ENCODE measurements around the gene SYNE1. TPM values are rescaled to one million over a fixed set of nuclear protein-coding genes. Genes with fewer than 3 reads are reported as not detected.

The SYNE1 gene
- polyA plus RNA-seq, 6 donors from 2014 or later = 24.1 to 50.3 (median 30.9) TPM

DNA sequence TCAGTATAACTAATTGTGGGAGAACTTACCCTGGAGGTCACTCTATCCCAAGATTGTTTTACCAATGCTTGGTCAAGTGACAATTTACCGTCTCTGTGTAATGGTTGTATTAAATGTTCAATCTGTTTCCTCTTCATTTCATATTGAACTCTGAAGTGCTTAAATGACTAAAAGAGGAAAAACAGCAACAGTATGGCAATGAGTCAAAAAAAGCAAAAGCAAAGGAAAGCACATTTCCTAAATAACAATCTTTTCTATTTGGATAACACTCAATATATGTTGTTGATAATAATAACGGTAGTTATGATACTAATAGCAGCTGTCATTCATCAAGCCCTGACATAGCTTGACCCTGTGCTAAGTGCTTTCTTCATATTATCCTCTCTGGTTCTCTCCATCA is 152.4 kb downstream of the SYNE1 start:
- H3K4me3 Mint-ChIP-seq = no peak overlapping the region
- no peaks in the 10 kb centered on the region for H3K36me3 Mint-ChIP-seq
- no peak overlapping the region for H3K27ac Mint-ChIP-seq
- no peak for ATAC-seq (ENCODE audit: low read depth in 2 of 2)
- DNase-seq = no peak
- no peaks in the 10 kb centered on the region for H3K4me1 Mint-ChIP-seq
- H3K27me3 Mint-ChIP-seq = peaks cover 0 to 4% (median 0%) of the 10 kb centered on the region in 3 donors
- no peaks in the 10 kb centered on the region for H3K9me3 Mint-ChIP-seq

DNA sequence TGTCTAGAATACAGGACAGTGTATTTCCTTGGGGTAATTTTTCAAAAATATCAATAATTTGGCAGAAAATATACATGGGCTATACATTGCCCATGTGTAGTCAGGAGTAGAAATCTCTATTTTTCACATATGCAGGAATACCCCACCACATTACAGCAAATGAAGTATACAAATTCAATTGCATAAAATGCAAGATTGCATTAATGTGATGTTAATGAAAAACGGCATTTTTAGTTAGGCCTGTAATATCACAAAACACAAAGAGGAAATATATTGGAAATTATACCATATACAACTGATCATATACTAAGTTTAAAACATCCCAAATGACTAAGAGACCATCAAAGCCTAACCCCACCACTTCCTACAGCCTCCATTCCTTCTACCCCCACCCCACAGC is 154.9 kb downstream of the SYNE1 start:
- Mint-ChIP-seq H3K27ac (no peak overlapping the region), H3K4me1 (no peaks in the 10 kb centered on the region), H3K9me3 (no peaks in the 10 kb centered on the region), H3K36me3 (no peaks in the 10 kb centered on the region), H3K27me3 (peaks cover 0 to 4% (median 0%) of the 10 kb centered on the region in 3 donors), H3K4me3 (no peak overlapping the region)
- DNase-seq (no peak), ATAC-seq (ENCODE audit: low read depth in 2 of 2) (no peak)

DNA sequence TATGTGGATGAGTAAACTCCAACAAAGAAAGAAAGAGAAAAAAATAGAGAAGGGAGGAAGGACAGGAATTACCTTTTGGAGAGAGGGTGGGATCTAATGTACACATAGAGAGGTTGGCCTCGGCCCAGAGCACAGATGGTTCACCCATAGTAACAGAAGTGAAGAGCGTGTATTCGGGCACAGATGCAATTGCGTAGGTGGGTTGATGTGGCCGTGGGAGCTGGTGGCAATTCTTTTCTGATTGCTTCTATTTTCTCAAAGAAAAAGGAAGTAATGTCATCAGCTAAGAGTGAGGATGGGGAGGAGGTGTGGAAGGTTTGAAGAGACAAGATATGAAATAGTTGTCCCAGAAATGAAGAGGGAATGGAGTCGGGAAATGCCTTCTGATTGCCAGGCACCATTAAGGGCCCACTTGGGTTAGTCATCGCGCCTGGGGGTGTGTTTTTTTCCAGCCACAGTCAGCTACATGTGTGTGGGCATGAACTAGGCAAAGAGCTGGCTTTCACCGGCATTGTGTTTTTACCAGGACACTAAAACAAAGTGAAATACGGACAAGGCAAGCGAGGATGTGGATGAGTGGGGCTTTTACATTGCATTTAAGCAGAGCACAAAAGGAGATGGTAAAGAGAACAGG is 158.7 kb downstream of the SYNE1 start:
- H3K27me3 Mint-ChIP-seq = no peaks in the 10 kb centered on the region
- no peaks in the 10 kb centered on the region for H3K4me1 Mint-ChIP-seq
- H3K9me3 Mint-ChIP-seq = peaks cover 0 to 4% (median 0%) of the 10 kb centered on the region in 7 donors
- no peak for DNase-seq
- H3K4me3 Mint-ChIP-seq = no peak overlapping the region
- no peak for ATAC-seq (ENCODE audit: low read depth in 2 of 2)
- H3K27ac Mint-ChIP-seq = no peak overlapping the region
- H3K36me3 Mint-ChIP-seq = no peaks in the 10 kb centered on the region

DNA sequence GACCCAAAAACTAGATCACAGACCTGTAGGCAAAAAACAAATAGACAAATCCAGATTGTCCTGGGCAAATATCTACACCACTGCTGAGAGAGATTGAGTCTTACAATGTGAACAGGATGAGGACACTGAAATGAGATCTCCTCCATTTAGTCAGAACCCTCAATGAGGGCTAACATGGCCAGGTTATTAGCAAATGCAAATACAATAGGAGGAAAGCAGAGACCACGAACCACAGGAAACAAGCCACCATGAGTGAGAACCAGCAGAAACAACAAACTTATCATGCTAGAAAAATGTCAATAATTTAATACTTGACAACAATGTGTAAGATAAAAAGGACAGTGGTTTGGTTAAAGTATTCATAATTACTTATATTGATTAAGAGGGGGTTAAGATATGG is 162.8 kb downstream of the SYNE1 start:
- no peaks in the 10 kb centered on the region for H3K4me1 Mint-ChIP-seq
- DNase-seq (no peak), ATAC-seq (ENCODE audit: low read depth in 2 of 2) (no peak)
- H3K36me3 Mint-ChIP-seq = no peaks in the 10 kb centered on the region
- H3K9me3 Mint-ChIP-seq = peaks cover 0 to 4% (median 0%) of the 10 kb centered on the region in 7 donors
- H3K27ac Mint-ChIP-seq = no peak overlapping the region
- no peak overlapping the region for H3K4me3 Mint-ChIP-seq
- H3K27me3 Mint-ChIP-seq = no peaks in the 10 kb centered on the region

DNA sequence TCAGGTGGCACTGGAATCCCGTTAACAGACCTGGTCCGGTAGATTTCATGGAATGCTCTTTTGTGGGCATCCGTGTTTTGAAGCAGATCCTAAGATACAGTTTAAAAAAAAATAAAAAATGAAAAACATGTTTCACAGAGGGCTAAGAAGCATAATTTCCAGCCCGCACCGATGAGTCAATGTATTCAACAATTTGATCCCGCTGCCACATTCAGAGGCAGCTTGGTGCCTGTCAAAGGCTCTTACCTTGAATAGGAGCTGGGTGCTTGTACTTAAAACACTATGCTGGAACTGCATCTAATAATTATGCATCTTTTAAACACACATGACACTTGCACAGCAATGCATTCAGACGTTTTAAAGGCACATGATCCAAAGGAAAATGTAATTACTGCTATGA is 164.8 kb downstream of the SYNE1 start:
- Mint-ChIP-seq H3K27me3 (no peaks in the 10 kb centered on the region), H3K4me3 (no peak overlapping the region), H3K36me3 (no peaks in the 10 kb centered on the region), H3K4me1 (no peaks in the 10 kb centered on the region), H3K27ac (no peak overlapping the region), H3K9me3 (peaks cover 0 to 4% (median 0%) of the 10 kb centered on the region in 7 donors)
- DNase-seq (no peak), ATAC-seq (ENCODE audit: low read depth in 2 of 2) (no peak)

DNA sequence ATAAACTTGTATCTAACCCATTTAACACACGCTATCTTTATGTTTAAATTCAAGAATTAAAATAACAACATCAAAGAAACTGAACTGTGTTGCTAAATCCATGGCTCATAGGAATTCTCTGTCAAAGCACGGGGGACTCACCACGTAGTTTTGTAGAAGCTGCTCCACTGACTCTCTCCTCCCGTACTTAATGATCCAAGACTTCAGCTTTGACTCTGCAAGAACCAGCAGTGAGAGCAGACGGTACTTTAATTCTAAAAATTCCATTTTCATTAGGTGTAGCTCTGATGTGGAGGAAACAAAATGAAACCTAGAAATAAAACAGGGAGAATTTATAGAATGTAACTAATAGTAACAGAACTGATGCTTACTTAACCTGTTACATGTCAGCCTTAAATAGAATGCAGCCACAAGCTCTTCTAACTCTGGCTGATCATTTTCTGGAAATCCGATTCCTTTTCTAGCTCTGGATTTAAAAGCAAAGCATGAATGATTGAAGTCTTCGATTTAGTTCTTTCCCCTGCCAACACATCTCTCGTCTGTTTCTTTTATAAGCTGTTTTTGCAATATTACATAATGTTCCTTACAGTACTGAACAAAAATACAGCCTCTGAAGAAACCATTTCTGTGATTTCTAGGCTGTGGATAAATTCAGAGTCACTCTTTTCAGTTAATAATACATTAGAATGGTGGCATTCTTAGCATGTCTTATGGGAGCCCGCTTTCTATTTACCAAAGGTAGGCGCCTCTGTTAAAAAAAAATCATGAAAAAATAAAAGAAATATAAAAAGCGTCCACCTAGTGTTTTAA is 165.5 kb downstream of the SYNE1 start:
- H3K9me3 Mint-ChIP-seq = peaks cover 0 to 4% (median 0%) of the 10 kb centered on the region in 7 donors
- H3K4me3 Mint-ChIP-seq = no peak overlapping the region

DNA sequence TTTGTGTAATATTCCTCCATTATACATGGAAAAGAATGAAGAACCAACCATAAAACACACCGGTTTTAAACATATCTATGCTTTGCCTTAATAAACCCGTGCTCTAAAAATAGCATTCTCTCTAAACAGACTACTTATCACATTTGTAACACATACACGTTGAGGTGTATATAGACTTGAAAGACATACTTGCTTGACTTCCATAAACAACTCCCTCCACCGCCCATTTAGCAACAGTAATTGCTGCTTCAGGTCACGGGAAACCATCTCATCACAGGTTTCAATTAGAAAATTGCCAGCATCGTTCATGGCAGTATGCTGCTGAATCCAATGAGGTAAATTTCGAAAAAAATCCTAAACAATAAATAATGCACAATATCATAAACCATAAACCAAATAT is 174.0 kb downstream of the SYNE1 start:
- Mint-ChIP-seq H3K27me3 (peaks cover 0 to 6% (median 5%) of the 10 kb centered on the region in 3 donors), H3K27ac (peak overlapping the region in 1 of 6 donors; percentile 22), H3K9me3 (peaks cover 0 to 1% (median 0%) of the 10 kb centered on the region in 7 donors), H3K36me3 (no peaks in the 10 kb centered on the region), H3K4me3 (no peak overlapping the region), H3K4me1 (no peaks in the 10 kb centered on the region)
- ATAC-seq (ENCODE audit: low read depth in 2 of 2) (no peak), DNase-seq (no peak)

More for the DNA sequence above, 165.5 kb downstream of the SYNE1 start:
- no peak for ATAC-seq (ENCODE audit: low read depth in 2 of 2)
- Mint-ChIP-seq H3K27me3 (no peaks in the 10 kb centered on the region), H3K36me3 (no peaks in the 10 kb centered on the region), H3K27ac (no peak overlapping the region), H3K4me1 (no peaks in the 10 kb centered on the region)
- DNase-seq = no peak

DNA sequence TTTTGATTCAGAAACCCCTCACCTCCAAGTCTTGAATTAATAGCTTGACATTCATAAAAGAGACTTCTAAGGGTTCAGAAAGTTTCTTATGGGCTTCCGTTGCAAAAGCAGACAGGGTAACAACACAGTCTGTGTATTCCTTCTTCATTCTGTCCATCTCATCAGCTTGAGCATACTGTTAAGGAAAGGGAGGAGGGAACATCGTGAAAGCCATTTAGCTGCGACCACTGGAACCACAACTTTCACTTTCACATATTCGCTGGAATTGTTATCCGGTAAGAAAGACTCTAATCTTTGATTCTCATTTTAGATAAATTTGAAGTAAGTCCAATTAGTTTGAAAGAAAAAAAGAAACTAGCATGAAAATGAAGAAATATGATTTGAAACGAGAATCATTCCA is 174.4 kb downstream of the SYNE1 start:
- H3K4me1 Mint-ChIP-seq = no peaks in the 10 kb centered on the region
- peaks cover 0 to 6% (median 5%) of the 10 kb centered on the region in 3 donors for H3K27me3 Mint-ChIP-seq
- no peaks in the 10 kb centered on the region for H3K36me3 Mint-ChIP-seq
- ATAC-seq (ENCODE audit: low read depth in 2 of 2) = no peak
- DNase-seq = no peak
- peak overlapping the region in 1 of 6 donors; percentile 22 for H3K27ac Mint-ChIP-seq
- peaks cover 0 to 1% (median 0%) of the 10 kb centered on the region in 7 donors for H3K9me3 Mint-ChIP-seq
- peak overlapping the region in 4 of 8 donors; percentile 12 to 37 (median 25) for H3K4me3 Mint-ChIP-seq

DNA sequence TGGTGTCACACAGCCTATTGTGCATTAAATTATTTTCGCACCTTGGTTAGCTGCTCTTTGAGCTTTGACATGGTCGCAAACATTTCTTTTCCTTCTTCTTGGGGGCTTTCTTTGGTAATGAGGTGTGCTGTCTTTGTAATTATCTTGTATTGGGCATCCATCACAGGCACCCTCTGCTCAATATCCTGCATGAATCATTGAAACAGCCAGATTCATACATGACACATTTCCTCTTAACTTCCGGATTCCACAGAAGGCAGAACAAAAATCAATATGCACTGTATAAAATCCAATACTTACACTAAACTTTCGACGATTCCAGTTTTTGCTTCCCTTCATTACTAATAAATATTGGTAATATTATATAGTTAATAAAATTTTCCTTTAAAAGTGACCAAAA is 175.6 kb downstream of the SYNE1 start:
- Mint-ChIP-seq H3K4me3 (no peak overlapping the region), H3K4me1 (no peaks in the 10 kb centered on the region), H3K27ac (no peak overlapping the region), H3K9me3 (peaks cover 0 to 1% (median 0%) of the 10 kb centered on the region in 7 donors), H3K36me3 (no peaks in the 10 kb centered on the region), H3K27me3 (peaks cover 0 to 6% (median 5%) of the 10 kb centered on the region in 3 donors)
- DNase-seq = no peak
- no peak for ATAC-seq (ENCODE audit: low read depth in 2 of 2)

DNA sequence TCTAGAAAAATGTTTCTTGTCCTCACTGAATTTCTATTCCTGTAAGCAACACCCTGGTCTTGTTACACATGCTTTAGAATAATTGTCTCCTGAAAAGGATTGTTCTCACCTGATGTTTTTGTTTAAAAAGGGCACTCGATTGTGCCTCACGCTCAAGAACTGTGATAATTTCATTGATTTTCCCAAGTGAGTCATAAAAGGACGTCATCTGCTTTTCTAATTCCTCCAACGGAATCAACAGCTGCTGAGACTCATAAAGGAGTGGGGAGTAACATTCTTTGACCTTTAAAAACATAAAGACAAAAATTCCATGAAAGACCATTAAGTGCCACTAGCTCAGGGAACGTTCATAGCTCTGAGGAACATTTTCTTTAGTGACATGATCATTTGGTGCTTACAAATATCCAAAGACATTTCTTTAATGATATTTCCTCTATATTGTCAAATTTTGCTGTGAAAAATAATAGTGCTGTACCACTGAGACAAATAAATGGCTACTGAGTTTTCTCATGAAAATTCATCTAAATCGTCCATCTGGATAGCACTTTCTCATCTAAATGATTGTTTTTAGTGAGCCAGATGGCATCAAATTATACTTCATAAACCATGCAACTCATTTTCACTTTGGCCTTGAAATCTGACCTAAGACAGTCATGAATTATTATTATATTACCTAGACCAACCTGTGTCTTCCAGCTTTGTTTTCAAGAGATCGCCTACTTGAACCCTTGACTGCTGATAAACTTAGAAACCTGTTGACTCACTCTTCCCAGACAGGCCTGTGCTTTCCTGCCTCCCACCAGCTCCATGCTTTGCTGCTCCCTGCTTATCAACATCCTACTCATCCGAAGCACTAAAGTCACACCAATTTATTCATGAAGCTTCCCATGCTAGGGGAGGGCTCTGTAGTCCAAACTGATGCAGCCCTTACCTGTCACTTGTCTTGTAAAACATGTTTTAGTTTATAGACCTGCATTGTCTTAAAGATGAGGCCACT is 178.2 kb downstream of the SYNE1 start:
- no peak overlapping the region for H3K27ac Mint-ChIP-seq
- ATAC-seq (ENCODE audit: low read depth in 2 of 2) = no peak

DNA sequence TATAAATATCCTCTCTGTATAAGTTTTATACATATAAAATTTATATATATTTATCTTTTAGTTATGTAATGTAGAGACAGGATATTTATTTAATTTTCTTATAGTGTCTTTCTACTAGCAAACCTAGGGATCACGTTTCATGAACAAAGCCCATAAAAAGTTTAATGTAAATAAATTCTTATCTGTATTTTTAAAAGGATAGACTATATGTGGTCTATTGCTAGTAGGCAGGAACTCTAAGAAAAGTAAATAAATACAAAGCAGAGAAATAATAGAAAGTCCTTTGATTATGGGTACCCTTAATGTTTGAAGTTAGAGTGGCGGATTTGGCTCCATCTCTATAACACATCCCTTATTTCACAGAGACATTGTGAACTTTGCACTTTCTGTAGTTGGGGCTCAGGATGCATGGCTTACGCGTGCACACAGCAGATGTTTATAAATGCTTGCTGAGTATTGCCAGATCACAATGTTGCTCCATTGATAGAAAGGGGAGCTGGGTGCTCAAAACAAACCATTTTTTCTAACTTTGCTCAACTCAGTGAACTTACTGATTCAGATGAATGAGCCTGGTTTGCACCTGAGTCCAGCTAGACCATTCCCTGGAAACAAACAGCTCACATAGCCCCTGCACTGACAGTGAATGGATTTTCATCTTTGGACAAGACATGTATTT is 179.1 kb downstream of the SYNE1 start:
- Mint-ChIP-seq H3K27ac (no peak overlapping the region), H3K27me3 (peaks cover 0 to 6% (median 5%) of the 10 kb centered on the region in 3 donors), H3K36me3 (no peaks in the 10 kb centered on the region), H3K9me3 (peaks cover 0 to 1% (median 0%) of the 10 kb centered on the region in 7 donors), H3K4me3 (no peak overlapping the region), H3K4me1 (no peaks in the 10 kb centered on the region)
- no peak for DNase-seq
- no peak for ATAC-seq (ENCODE audit: low read depth in 2 of 2)

More for the DNA sequence above, 178.2 kb downstream of the SYNE1 start:
- H3K4me1 Mint-ChIP-seq = no peaks in the 10 kb centered on the region
- DNase-seq = no peak
- no peak overlapping the region for H3K4me3 Mint-ChIP-seq
- H3K9me3 Mint-ChIP-seq = peaks cover 0 to 1% (median 0%) of the 10 kb centered on the region in 7 donors
- peaks cover 0 to 6% (median 5%) of the 10 kb centered on the region in 3 donors for H3K27me3 Mint-ChIP-seq
- H3K36me3 Mint-ChIP-seq = no peaks in the 10 kb centered on the region

DNA sequence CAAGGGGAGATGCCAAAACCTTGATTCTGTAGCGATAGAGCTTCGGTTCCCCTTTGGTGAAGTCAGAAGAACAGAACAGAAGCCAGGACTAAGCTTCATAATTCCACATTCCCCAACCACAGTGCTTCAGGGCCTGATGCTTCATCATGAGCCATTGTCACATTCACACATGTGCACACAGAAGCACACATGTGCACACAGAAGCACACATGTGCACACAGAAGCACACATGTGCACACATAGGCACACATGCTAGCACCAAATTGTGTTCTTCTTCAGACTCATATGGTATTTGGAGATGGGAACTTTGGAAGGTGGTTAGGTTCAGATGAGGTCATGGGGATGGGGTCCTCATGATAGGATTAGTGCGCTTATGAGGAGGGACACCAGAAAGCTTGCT is 183.2 kb downstream of the SYNE1 start:
- Mint-ChIP-seq H3K9me3 (peaks cover 0 to 19% (median 5%) of the 10 kb centered on the region in 7 donors), H3K4me3 (no peak overlapping the region), H3K27me3 (no peaks in the 10 kb centered on the region), H3K27ac (no peak overlapping the region), H3K4me1 (no peaks in the 10 kb centered on the region), H3K36me3 (no peaks in the 10 kb centered on the region)
- ATAC-seq (ENCODE audit: low read depth in 2 of 2) (no peak), DNase-seq (no peak)

DNA sequence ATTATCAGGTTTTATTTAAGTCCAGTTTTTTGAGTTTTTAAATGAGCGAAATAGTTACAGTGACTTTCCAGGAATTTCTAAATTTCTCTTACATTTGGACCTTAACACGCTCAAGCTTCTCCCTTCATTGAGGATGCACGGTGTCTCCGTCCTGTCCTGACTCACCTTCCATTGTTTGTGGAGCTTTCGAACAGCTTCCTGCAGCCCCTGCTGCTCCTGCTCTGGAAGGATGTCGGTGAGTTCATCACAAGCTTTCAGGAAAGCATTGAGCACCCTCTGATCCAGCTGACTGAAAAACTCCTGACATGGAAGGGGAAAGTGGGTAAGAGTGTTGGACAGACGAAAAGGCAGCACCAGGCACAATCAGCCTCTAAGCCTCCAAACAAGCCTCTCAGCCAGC is 183.7 kb downstream of the SYNE1 start:
- Mint-ChIP-seq H3K36me3 (no peaks in the 10 kb centered on the region), H3K4me3 (no peak overlapping the region), H3K9me3 (peaks cover 0 to 21% (median 5%) of the 10 kb centered on the region in 7 donors), H3K27me3 (no peaks in the 10 kb centered on the region), H3K27ac (no peak overlapping the region), H3K4me1 (no peaks in the 10 kb centered on the region)
- ATAC-seq (ENCODE audit: low read depth in 2 of 2) (no peak), DNase-seq (no peak)

Data from naive B cell (primary cell).